Measurements from ENCODE around the gene NXPH3.

The NXPH3 gene

GRCh38 chr17:49571283-49571682 is 4.4 kb upstream of the NXPH3 start:
- H3K4me1 ChIP-seq = no peaks in the 10 kb centered on the region
- H3K4me3 ChIP-seq (ENCODE audit: low read depth, low read length) = no peak overlapping the region
- no peaks in the 10 kb centered on the region for H3K36me3 ChIP-seq
- peaks cover 60% of the 10 kb centered on the region for H3K27me3 ChIP-seq
- DNase-seq = no peak
- TF ChIP-seq CTCF (IDR thresholded peaks at IDR 0.05; ENCODE audit: low read depth, low read length) = no peak
- H3K9me3 ChIP-seq = no peaks in the 10 kb centered on the region

GRCh38 chr17:49571764-49572163 is 3.9 kb upstream of the NXPH3 start:
- Histone ChIP-seq H3K27me3 (peaks cover 62% of the 10 kb centered on the region), H3K4me1 (no peaks in the 10 kb centered on the region), H3K4me3 (ENCODE audit: low read depth, low read length) (no peak overlapping the region), H3K9me3 (no peaks in the 10 kb centered on the region), H3K36me3 (no peaks in the 10 kb centered on the region)
- TF ChIP-seq CTCF (IDR thresholded peaks at IDR 0.05; ENCODE audit: low read depth, low read length) = no peak
- no peak for DNase-seq

GRCh38 chr17:49572226-49572625 is 3.4 kb upstream of the NXPH3 start:
- Histone ChIP-seq H3K27me3 (peaks cover 62% of the 10 kb centered on the region), H3K4me3 (ENCODE audit: low read depth, low read length) (no peak overlapping the region), H3K9me3 (no peaks in the 10 kb centered on the region), H3K36me3 (no peaks in the 10 kb centered on the region), H3K4me1 (no peaks in the 10 kb centered on the region)
- TF ChIP-seq CTCF (IDR thresholded peaks at IDR 0.05; ENCODE audit: low read depth, low read length) = no peak
- no peak for DNase-seq

GRCh38 chr17:49572806-49573420 is 2.8 kb upstream of the NXPH3 start:
- Histone ChIP-seq H3K4me3 (ENCODE audit: low read depth, low read length) (no peak overlapping the region), H3K9me3 (no peaks in the 10 kb centered on the region)
- no peak for TF ChIP-seq CTCF (IDR thresholded peaks at IDR 0.05; ENCODE audit: low read depth, low read length)

GRCh38 chr17:49573510-49574322 is 2.0 kb upstream of the NXPH3 start:
- Histone ChIP-seq H3K9me3 (no peaks in the 10 kb centered on the region), H3K4me3 (ENCODE audit: low read depth, low read length) (no peak overlapping the region), H3K4me1 (no peaks in the 10 kb centered on the region), H3K27me3 (peaks cover 69% of the 10 kb centered on the region), H3K36me3 (no peaks in the 10 kb centered on the region)
- no peak for TF ChIP-seq CTCF (IDR thresholded peaks at IDR 0.05; ENCODE audit: low read depth, low read length)
- no peak for DNase-seq

More at GRCh38 chr17:49572806-49573420, 2.8 kb upstream of the NXPH3 start:
- Histone ChIP-seq H3K27me3 (peaks cover 68% of the 10 kb centered on the region), H3K36me3 (no peaks in the 10 kb centered on the region), H3K4me1 (no peaks in the 10 kb centered on the region)
- no peak for DNase-seq

- no peak for DNase-seq
- H3K27me3 ChIP-seq = peaks cover 69% of the 10 kb centered on the region
- H3K9me3 ChIP-seq = no peaks in the 10 kb centered on the region
- no peak overlapping the region for H3K4me3 ChIP-seq (ENCODE audit: low read depth, low read length)
- no peaks in the 10 kb centered on the region for H3K4me1 ChIP-seq
- no peaks in the 10 kb centered on the region for H3K36me3 ChIP-seq
- TF ChIP-seq CTCF (IDR thresholded peaks at IDR 0.05; ENCODE audit: low read depth, low read length) = no peak
Measured at GRCh38 chr17:49574323-49574781, 1.3 kb upstream of the NXPH3 start.
